DMS 273 (cell line): Measurements from ENCODE around the gene CEP83.

Experiments
- DNase-seq: peaks from one replicate; lab custom pipeline; 2025; ENCODE audit not compliant: unreplicated experiment; lab: John Stamatoyannopoulos, UW

CEP83 gene

DNA sequence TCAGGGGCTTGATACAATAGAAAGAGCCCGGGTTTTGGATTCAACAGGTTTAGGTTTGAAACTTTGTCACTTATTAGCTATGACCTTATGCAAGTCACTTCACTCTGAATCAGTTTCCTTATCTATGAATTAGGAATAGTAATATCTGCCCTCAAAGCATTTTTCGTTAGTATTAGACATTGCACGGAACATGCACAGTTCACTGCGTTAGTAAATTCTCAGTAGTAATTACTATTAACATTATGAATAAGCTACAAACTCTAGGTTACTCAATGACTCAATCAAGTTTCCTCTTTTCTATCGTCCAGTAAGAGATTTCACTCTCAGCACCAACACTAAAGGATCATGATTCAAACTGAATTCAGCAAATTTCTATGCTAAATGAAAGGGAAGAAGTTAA is 150.3 kb downstream of the CEP83 start:
- no peak for DNase-seq

DNA sequence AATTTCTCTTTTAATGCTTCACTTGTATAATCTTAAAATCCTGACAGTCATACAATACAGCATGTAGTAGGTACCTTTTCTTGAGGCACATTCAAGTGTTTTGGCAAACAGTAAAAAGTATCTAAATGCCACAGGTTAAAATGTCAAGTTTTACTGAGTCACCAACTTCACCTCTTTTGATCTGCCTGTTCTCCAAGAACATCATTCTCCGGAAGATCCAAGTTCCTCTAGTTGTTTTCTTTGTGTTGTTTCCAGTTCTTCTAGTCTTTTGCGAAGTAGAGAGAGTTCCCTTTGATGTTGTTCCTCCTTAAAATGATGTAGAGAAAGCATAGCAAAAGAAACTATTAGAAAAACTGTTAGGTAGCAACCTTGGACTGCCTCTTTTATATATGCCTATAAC is 151.1 kb downstream of the CEP83 start:
- no peak for DNase-seq

DNA sequence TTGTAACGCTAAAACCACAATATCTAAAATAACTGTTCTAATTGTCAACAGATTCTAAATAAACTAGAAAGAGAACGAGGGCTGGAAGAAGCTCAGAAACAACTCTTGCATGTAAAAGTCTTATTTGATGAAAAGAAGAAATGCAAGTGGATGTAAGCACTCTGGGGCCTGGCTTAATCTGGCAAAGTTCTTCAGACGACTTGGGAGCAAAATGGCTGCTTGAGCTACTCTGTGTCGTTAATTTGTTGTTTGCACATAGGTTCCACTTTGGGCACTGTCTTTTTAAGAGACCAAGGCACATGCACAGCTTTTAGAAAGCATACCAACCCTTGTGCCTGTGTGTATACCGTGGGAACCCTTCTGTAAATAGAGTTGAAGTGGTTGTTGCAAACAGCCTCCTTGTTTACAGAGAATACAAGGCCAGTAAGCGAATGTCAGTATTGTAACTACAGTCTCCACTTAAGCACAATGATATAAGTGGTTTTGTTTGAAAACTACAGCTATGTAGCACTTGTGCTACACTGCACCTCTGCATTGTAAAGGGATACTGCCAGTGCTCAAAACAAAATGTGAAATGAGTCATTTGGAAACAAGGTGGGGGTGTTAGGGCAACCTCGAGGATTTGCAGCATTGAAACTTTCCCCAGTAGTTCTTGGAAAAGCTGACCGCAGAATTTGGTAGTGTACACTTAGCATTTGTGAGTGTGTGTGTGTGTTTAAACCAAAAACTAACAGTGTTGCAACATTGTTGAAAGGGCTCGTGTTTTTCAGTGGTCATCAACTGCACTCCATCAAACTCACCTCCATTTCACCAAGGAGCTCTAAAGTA is 154.3 kb downstream of the CEP83 start:
- DNase-seq: no peak

DNA sequence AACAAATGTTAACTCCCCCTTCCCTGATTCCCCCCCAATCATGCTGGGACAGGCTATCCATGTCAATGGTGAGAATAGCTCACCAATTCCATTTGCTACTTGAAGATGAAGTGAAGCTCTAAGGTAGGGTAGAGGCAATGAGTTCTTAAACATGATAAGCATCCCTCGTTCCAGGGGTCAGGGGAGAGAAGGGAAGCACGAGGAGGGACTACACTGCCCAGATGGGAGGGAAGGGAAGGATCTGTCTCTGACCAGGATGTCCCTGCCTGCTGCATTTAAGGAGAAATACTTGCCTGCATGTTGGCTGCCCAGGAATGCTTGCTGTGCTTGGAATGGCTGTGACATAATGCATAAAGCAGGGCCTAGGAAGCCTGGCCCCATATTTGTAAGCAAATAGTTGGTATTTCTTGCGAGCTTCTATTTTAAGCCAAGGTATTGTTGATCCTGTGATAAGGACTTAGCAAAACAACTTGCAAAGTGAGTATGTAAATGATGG is 155.1 kb downstream of the CEP83 start:
- no peak for DNase-seq

DNA sequence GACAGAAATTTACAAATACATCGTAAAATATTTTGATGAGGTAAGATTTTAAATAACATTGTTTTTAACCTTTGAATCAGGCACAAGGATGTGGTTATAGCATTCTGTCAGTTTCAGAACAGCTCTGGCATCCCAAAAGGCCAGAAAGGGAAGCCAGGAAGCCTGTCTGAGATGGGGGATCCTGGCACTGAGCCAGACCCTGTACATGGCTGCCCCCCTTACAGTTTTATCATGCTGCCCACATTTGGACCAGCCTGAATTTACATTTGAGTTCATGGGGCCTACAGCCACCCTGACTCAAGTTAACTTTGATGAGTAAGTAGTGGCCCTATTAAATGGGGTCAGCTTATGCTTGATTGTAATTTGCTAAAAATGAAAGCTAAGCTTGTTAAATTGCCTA is 155.7 kb downstream of the CEP83 start:
- DNase-seq: no peak

DNA sequence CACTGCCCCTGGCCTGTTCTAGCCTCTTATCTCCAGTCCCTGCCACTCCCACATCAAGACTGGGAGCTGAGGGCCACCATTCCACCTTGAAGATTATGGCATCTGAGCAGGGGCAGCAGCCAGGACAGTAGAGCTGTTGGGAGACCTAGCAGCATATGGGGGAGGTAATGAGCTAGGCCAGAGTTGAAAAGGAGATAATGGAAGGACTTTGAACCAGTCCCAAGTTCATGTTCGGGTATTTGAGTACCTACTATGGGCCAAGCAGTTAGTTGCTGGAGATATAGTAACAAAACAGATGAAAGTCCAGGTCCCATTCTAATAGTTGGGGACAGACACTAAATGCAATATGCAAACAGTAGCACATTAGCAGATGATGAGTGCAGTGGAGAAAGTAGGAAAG is 159.8 kb downstream of the CEP83 start:
- no peak for DNase-seq

DNA sequence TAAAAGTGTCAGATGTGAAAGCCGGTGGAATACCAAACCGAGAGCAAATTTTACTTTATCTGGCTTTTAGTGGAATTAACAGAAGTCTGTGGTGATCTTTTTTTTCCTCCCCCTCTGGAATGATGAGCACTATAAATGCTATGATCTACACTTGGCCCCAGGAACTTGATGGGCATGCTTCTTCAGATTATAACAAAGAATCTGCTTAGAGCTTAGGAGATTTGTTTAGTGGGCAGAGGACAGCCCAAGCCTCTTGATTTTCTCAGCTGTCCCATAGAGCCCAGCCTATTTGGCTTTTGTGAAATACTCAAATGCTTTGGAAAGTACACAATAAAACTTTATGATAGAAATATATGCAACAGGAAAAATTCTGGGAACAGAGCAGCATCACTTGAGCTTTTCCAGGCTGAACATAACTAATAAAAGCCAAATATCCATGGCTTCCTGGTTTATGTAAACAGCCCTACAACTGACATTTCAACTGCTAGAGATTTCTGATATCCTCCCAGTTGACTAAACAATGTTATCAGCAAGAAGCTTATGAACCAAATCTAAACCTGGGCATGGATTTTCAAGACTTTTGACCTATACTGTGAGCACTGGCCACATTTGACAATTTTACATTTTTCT is 161.7 kb downstream of the CEP83 start:
- DNase-seq: no peak

DNA sequence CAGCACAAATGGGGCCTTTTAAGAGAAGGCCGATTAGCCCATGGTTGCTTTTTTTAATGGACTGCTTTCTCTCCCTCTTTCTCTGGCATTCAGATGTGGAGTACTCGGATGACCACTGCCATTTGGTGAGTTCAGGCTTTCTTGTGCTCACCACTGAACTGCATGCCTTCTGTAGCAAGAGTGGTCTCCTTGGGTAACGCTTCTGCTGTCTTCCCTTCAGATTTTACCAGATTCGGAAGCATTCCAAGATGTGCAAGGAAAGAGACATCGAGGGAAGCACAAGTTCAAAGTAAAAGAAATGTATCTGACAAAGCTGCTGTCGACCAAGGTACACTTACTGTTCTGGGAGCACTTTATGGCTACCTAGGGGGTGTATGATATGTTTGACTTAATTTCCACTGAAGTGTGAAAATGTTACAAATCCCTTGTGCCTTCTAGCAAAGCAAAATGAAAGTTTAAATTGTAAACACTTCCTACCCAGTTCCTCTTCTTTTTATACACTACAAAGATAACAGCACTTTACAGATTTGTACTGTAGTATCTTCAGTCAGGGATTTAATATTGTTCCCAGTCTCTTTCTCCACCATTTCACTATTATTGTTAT is 162.5 kb downstream of the CEP83 start:
- DNase-seq: no peak

DNA sequence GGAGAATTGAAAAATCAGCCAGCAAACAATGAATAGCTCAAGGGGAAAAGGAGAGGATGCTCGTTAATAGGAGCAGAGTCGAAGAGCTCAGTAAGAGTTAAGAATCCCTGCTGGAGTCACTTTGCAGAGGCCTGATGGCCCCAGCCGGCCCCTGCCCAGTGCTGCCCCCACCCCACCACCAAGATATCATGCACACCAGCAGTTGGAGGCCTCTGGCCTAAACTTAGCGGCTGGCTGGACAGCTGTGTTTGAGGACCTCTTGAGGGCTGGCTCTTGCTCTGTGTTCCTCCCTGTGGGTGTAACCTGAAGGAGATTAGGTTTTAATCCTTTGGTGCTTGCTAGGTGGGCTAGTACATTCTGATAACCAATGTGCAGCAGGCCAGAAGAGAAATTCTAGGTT is 169.3 kb downstream of the CEP83 start:
- DNase-seq: no peak

DNA sequence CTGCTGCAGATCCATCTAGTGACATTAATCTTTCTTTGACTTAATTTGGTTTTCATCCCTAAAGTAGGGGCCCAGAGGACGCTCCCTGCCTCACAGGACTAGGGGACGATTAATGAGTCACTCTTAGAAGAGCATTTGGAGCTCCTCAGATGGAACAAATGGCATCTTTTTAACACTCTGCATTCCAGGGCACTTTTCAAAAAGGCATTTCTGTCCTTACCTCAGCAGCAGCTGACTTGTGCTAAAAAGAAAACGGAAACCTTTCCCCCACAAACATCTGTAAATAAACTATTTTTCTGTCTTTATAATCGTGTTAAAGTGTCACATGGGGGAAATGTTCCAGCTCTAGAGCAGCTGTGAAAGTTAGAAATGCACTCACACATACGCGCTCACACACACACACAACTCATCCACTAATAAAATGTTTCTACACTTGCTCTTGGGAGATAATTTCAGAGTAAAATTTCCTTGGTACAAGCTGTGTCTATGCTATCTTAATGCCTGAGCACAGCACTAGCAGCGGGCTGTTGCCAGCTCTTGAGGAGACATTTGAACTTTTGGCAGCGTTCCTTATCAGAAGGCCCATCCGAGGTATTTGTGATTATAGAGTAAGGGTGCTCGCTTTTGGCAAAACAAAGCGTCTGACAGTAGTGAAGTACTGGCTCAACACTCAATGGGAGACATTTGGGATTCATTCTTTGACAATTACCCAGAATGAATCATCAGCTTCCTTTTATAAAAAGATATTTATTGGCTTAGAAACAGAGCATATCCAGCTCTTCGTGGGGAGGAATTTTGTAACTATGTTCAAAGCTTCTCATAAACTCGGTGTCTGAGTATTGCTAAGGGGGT is 170.0 kb downstream of the CEP83 start:
- DNase-seq: no peak

DNA sequence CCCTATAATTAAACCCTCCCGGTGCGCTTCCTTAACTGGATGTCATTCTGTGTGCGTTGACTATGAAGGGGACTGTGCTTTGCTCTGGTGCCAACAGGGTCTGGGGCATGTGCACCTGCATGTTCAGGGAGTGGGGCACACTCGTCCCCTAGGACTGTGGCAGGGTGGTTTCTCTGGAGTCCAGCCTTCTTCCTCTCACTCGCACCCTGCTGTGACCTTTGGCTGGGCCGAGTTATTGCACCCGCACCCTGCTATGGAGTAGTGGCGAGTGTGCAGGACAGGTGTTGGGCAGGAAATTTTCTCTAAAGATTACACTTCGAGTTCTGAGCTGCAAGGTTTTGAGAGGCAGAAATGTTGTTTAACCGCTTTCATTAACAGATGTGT is 172.4 kb downstream of the CEP83 start:
- DNase-seq: no peak

DNA sequence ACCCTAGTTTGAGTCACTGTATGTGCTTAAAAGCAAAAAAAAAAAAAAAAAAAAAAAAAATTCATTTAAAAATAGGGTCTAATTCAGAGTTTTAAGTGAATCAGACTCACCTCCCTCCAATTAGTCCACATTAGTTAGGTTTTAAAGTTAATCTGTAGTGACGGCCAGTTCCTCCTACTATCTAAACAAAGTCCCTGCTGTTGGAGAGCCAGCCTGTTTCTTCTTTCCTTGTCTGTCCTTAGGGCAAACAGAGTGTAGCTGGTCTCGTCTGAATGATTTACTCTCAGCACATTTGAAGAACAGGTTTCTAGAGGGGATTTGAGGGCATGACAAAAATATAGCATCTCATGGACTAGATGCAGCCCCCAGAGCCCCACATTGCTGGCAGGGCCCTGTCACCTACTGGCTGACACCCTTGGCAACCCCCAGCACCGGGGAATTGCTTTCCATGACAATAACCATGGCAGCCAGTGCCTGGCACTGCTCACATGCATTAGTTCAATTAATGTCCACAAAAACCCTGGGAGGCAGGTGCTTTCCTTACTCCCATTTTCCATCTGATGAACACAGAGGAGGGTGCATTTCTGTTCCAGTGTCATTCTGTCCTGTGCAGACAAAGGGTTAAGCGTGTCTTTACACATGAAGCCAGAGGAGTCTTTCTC is 173.0 kb downstream of the CEP83 start:
- no peak for DNase-seq

DNA sequence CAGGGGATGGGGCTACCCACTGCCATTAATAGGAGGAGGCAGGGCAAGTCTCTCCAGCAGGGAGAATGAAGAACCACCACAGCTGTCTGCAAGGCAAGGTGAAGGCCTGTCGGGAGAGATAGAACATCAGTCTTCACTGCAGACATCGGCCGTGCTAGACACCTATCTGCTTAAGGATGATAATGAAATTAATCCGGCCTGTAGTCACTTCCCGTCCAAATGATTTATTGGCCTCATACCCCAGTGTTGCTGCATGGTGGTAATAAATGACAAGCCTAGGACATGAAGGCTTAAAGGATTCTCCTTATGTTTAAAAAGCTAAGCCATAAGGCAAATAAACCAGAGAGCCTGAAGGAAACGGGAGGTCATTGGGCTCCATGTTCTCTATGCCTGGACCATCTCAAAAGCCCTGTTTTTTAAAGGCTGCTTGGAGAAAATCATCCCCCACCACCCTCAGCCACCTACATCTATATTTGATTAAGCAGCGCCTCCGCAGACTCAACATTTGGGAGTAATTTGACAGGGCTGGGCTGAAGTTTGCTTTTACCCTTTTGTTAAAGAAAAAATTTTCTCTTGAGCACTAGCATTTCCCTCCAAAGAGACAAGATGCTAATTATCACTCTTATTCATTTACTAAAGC is 173.6 kb downstream of the CEP83 start:
- no peak for DNase-seq

DNA sequence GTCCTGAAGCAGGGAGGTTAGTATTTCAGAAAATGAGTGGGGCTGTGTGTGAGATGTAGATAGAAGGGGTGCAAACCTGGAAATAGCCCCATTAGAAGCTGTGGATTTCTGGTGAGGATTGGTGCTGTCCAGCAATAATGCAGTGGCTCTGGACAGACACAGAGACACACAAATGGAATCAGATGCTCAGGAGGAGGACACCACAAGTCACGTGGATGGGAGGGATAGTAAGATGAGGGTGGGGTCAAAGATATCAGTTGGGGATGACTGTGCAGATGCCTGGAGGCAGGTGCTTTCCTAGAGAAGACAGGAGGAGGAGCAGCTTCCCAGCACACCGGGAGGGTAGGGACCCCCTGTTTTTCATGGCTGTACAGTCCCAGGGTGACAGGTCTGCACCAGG is 174.8 kb downstream of the CEP83 start:
- DNase-seq: no peak

DNA sequence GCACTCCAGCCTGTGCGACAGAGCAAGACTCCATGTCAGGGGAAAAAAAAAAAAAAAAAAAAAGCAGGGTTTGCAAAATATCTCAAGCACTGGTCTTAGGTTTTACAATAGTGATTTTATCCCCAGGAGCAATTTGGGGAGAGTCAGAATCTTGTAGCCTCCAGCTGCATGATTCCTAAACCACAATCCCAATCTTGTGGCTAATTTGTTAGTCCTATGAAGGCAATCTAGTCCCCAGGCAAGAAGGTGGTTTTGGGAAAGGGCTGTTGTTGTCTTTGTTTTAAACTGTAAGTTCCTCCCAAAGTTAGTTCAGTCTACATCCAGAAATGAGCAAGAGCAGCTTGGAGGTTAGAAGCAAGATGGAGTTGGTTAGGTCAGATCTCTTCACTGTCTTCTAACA is 175.6 kb downstream of the CEP83 start:
- no peak for DNase-seq

DNA sequence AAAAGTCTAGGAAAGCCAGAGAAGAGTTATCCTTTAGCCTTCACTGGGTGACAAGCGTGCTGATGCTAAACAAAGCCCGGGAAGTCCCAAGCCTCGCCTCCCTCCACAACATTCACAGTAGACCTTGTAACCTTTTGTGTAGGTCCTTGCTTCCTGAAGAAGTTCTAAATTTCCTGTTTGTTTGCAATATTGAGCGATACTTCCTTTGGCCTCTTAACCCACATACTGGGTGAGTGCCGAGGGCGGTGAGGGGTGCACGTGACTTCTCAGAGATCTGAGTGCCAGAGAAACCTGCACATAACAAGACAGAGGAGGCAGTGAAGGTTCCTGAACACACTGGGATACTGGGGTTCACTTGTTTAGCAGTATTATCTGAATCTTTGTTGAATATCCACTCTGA is 177.0 kb downstream of the CEP83 start:
- DNase-seq: no peak

DNA sequence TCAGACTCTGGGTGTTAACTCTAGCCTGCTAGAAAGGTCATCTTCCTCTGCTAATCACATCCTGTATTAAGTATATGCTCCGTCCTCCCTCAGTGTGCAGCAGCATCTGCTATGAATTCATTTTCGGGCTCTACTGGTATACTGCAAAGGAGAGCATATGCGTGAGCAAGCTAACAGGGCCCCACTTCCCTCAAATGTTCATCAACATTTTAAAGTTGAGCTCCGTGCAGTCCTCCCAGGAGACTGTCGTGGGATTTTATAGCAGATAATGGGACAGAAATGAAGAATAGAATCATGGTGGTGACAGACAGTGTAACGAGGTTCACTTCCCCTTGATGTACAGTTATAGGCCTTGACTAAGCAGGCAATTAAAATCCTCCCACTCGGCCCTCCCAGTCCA is 179.6 kb downstream of the CEP83 start:
- DNase-seq: no peak

DNA sequence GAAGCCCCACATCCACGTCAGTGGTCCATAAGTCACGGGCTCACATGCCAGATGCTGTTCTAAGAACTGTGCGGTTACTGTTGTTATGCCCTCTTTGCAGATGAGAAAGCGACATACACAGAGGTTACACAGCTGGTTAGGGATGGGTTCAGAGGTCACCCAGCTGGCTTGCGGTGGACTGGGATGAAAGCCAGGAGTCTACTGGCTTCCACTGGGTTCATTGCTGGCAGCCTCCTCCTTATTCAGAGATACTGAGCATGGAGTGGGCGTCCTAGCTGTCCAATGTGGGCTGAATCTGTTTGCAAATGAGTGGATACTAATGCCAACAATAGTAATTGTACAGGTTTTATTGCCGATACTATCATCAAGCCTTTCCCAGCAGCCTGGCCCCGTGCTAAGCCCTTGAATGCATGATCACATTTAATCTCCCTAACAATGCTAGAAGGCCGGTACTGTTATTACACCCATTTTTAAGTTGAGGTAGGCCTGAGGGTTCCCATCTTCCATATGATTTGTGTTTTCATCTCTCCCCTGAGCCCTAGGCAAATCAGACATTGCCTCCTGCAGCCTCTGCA is 182.2 kb downstream of the CEP83 start:
- DNase-seq: no peak

DNA sequence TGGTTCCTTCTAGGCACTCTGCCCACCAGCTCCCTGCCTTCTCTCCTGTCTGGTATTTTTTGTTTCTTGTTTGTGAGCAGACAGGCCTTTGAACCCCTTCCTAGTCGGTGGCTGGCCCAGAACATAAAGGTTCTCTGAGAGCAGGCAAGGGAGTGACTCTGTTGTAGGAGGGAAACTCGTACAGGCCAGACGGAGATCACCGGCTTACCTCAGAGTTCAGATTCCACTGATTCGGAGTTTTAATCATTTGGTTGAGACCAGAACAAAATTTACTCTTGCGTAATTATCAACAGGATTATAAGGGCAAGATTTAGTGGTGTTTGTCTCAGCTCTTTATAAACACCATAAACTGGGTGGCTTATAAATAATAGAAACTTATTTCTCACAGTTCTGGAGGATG is 182.9 kb downstream of the CEP83 start:
- no peak for DNase-seq

DNA sequence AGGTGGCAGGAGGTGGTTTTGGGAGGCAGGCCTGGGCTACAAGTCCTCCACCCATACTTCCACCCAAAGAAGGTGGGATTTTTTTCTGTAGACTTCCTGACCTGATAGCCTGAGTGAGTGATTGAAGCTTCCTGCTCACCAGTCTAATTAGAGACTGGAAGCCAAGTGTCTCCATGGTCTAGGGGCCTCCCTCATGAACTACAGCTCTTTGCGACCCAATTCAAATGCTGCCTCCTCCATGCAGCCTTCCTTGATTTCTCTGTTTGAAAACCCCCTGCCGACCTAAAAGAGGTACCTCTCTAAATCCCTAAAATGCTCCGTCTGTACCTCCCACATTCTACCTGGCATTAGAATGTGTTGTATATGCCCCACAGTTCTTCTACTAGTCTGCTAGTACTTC is 186.4 kb downstream of the CEP83 start:
- no peak for DNase-seq
